Measurements from ENCODE around the gene PAK3. TPM values are rescaled to one million over a fixed set of nuclear protein-coding genes. Genes with fewer than 3 reads are reported as not detected.

Gene PAK3
- total and polyA plus RNA-seq, 4 donors, result 0.03 to 0.79 (median 0.26) TPM

DNA sequence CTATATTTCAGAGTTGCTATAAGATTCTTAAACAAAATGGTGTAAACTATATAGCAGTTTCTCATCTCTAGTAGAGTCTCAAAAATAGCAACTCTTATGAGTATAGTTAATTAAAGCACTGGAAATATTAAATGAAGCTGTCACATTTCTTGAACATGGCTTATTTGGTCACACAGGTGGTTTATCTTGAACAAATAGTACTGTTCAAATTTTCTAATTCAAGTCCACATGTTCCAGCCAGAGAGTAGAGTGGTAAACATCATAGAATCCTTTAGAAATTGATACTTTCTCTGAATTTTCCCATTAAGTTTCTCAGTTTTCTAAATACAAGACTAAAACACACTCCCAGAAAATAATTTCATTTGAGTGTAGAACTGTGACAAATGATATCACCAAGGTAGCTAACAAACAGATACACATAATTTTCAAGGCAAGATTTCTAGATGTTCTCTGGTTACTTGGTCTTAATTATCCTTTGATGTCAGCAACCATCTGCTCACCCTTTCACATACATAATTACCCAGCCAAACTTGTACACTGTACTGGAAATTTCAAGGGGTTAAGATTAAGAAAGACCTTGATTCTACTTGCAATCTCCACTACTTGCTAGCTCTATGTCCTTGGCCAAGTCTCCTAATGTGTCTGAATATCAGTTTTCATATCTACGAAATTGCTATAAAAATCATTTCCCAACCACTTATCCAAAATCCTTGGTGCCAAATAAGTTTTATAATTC lies 24.3 kb upstream of the PAK3 start:
- no peaks in the 10 kb centered on the region for H3K4me1 ChIP-seq (ENCODE audit: control insufficient read depth in 4 of 4, insufficient read depth in 4 of 4, low read length in 3 of 4)
- peaks cover 0 to 3% (median 0%) of the 10 kb centered on the region in 4 donors for H3K9me3 ChIP-seq (ENCODE audit: control insufficient read depth in 4 of 4, low read length in 3 of 4)
- no peaks in the 10 kb centered on the region for H3K36me3 ChIP-seq (ENCODE audit: control insufficient read depth in 4 of 4, insufficient read depth in 3 of 4, low read depth in 1 of 4, low read length in 3 of 4)
- H3K4me3 ChIP-seq (ENCODE audit: low read depth in 1 of 3, low read length in 3 of 3), result no peak overlapping the region
- H3K27me3 ChIP-seq (ENCODE audit: control insufficient read depth in 4 of 4, insufficient read depth in 4 of 4, low read length in 3 of 4), result no peaks in the 10 kb centered on the region
- H3K27ac ChIP-seq (ENCODE audit: low read depth in 1 of 2, low read length in 2 of 2), result no peak overlapping the region
- no peak overlapping the region for H3K9ac ChIP-seq (ENCODE audit: low read depth in 1 of 2, low read length in 2 of 2)
- WGBS, result 74% methylated on average over 1 of the region's 1 CpG
- TF ChIP-seq HNF4G (IDR thresholded peaks at IDR 0.05) (no peak), FOXA2 (IDR thresholded peaks at IDR 0.05) (no peak), REST (IDR thresholded peaks at IDR 0.05) (no peak), RAD21 (IDR thresholded peaks at IDR 0.05) (no peak), SP1 (IDR thresholded peaks at IDR 0.05) (no peak), MAX (IDR thresholded peaks at IDR 0.05) (no peak), RXRA (IDR thresholded peaks at IDR 0.05) (no peak), FOXA1 (IDR thresholded peaks at IDR 0.05) (no peak)
- TF ChIP-seq, protein P1, sequence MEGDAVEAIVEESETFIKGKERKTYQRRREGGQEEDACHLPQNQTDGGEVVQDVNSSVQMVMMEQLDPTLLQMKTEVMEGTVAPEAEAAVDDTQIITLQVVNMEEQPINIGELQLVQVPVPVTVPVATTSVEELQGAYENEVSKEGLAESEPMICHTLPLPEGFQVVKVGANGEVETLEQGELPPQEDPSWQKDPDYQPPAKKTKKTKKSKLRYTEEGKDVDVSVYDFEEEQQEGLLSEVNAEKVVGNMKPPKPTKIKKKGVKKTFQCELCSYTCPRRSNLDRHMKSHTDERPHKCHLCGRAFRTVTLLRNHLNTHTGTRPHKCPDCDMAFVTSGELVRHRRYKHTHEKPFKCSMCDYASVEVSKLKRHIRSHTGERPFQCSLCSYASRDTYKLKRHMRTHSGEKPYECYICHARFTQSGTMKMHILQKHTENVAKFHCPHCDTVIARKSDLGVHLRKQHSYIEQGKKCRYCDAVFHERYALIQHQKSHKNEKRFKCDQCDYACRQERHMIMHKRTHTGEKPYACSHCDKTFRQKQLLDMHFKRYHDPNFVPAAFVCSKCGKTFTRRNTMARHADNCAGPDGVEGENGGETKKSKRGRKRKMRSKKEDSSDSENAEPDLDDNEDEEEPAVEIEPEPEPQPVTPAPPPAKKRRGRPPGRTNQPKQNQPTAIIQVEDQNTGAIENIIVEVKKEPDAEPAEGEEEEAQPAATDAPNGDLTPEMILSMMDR (IDR thresholded peaks at IDR 0.05; ENCODE audit: low read depth, low read length, missing input control), result no peak
- no peak for DNase-seq (ENCODE audit: low spot score)

- Histone ChIP-seq H3K27ac (ENCODE audit: low read depth in 1 of 2, low read length in 2 of 2) (no peak overlapping the region), H3K4me1 (ENCODE audit: control insufficient read depth in 4 of 4, insufficient read depth in 4 of 4, low read length in 3 of 4) (no peaks in the 10 kb centered on the region), H3K9ac (ENCODE audit: low read depth in 1 of 2, low read length in 2 of 2) (no peak overlapping the region), H3K36me3 (ENCODE audit: control insufficient read depth in 4 of 4, insufficient read depth in 3 of 4, low read depth in 1 of 4, low read length in 3 of 4) (no peaks in the 10 kb centered on the region), H3K4me3 (ENCODE audit: low read depth in 1 of 3, low read length in 3 of 3) (no peak overlapping the region), H3K9me3 (ENCODE audit: control insufficient read depth in 4 of 4, low read length in 3 of 4) (no peaks in the 10 kb centered on the region), H3K27me3 (ENCODE audit: control insufficient read depth in 4 of 4, insufficient read depth in 4 of 4, low read length in 3 of 4) (peaks cover 0 to 4% (median 0%) of the 10 kb centered on the region in 4 donors)
- no peak for DNase-seq (ENCODE audit: low spot score)
- WGBS, result 68% methylated on average over 1 of the region's 1 CpG
- TF ChIP-seq REST (IDR thresholded peaks at IDR 0.05), result no peak
- TF ChIP-seq TAF1 (conservative IDR thresholded peaks at IDR 0.05), result no peak
- no peak for TF ChIP-seq FOXA1 (IDR thresholded peaks at IDR 0.05)
- no peak for TF ChIP-seq FOXA2 (IDR thresholded peaks at IDR 0.05)
- TF ChIP-seq, protein P1 (IDR thresholded peaks at IDR 0.05; ENCODE audit: low read depth, low read length, missing input control), result no peak
- TF ChIP-seq RAD21 (IDR thresholded peaks at IDR 0.05), result no peak
- TF ChIP-seq GABPA (IDR thresholded peaks at IDR 0.05 in 1 of 2, conservative IDR thresholded peaks at IDR 0.05 in 1 of 2), result no peak
- TF ChIP-seq JUND (IDR thresholded peaks at IDR 0.05), result no peak
- TF ChIP-seq RXRA (IDR thresholded peaks at IDR 0.05), result no peak
- no peak for TF ChIP-seq EGR1 (IDR thresholded peaks at IDR 0.05; ENCODE audit: low read depth in 2 of 2)
- no peak for TF ChIP-seq SP1 (IDR thresholded peaks at IDR 0.05)
Observed at GRCh38 chrX:111083081-111083480, 12.9 kb upstream of the PAK3 start.
